Epithelial cell of esophagus (primary cell): ENCODE data around the gene POLR1A.

Source experiments
- DNase-seq: peaks from one replicate; pipeline ENCODE4 v3.0.0; 2010; ENCODE audit warnings: low read depth
- H3K4me3 ChIP-seq: 2 replicates; pipeline ENCODE4 v1.5.1; 2011; ENCODE audit warnings: mild to moderate bottlenecking, low read length, control low read depth
- CTCF ChIP-seq: IDR thresholded peaks from 2 replicates; pipeline ENCODE4 v1.5.1; 2011; ENCODE audit warnings: low read depth, mild to moderate bottlenecking, low read length, control low read depth, inconsistent platforms; ENCODE audit not compliant: insufficient read depth; ENCODE audit errors: missing control alignments

Gene POLR1A

DNA sequence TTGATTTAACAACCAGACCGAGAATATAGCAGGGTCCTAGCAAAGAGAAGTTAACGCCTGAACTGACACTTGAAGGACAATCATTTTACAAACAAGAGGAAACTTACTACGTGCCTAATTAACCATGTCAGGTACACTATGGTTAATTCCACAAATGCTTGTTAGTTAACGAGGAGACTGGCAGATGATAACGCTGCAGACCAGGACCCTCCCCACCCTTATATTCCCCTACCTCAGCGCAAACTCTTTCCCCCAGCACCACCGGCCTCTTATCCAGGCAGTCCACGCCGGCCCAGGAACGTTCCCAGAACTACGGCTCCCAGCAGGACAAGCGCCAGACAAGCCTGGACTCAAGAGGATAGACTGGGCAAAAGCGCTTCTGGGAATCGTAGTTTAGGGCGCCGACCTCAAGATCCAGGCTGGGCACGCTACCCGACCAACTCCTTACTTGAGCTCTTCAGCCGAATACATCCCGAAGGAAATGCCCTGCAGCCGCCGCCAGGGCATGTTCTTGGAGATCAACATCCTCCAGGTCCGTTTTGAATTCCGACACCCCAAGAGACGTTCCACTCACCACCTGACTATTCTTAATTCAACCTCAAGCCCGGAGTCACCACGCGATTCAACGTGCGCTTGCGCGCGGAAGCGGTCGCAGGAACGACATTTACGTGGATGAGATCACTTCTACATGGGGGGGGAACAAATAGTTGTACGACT is at the start of gene POLR1A:
TSS of gene POLR1A (minus strand) at position 635 of the 717 bp plus-strand sequence. CDS start at position 525, 110 bp downstream.
- peak; percentile 95 for DNase-seq
- TF ChIP-seq CTCF: peak; percentile 17
- peak within 1 kb of the TSS; percentile 69 for H3K4me3 ChIP-seq

DNA sequence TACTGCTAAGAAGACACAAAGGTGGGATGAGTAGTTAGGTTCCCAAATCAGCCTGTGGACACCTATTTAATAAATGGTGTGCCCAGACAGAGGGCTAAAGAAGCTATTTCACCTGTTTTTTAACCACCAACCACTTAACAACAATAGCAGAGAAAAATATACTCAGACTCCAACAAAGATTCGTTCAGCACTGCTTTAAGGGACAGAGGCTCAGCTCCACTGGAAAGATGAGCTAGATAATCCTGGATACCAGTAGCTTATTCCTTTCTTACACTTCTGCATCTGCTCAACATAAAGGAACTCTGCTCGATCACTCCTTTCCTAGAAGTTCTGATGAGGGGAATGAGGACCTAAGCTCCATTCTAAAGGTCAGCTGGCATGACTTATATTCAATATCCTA is 44.8 kb upstream of the POLR1A start:
- DNase-seq: no peak
- TF ChIP-seq CTCF: no peak
- H3K4me3 ChIP-seq: no peak overlapping the region

- DNase-seq: no peak
- no peak for TF ChIP-seq CTCF
- H3K4me3 ChIP-seq: no peak overlapping the region
Observed at GRCh38 chr2:86147793-86148192, 42.1 kb upstream of the POLR1A start.

DNA sequence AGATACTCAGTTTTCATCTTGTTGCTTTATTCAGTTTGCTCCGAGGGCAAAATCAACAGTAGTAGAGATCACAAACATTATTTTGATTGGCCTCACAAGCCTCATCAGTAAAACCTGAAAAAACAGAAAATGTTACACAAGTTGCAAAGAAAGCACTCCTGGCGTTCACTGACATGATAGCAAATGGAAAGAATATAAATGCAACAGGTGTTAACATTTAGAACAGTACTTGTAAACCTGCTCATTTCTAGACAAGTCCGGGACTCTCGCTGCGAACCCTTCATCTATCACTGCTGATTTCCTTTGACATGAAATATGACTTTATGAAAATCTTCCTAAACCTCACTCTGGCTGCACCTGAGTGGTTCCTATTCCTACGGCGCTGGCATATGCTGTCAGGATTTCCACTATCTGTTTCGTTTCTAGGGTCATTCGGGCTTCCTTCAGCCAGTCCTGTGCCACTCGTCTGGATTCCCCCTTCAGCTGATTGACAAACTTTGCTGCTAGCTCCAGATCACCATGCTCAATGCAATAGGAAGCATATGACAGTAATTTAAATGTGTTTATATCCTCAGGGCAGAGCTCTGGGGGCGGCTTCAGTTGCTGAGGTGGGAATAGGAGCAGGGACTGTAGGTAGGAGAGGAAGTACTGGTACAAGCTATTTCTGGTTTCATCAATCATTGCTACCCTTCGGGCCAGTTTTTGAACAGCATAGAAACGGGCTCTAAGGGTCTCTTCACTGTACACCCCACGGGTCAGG is 38.4 kb upstream of the POLR1A start:
- no peak for DNase-seq
- no peak for TF ChIP-seq CTCF
- H3K4me3 ChIP-seq: no peak overlapping the region

DNA sequence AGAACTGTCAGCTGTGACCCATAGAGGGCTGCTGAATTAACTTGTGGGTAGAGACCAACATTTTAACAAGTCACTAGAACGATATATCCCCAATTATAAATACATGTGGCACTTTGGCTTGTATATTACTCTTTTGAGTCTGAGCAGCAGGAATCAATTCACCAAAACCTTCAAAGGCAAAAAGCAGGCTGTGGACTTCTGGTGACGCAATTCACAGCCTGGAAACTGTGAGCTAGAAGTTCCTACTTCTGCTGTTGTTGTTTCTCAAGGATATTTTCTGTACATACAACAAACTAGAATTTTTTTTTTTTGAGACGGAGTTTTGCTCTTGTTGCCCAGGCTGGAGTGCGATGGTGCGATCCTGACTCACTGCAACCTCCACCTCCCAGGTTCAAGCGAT is 37.6 kb upstream of the POLR1A start:
- TF ChIP-seq CTCF: no peak
- DNase-seq: no peak
- no peak overlapping the region for H3K4me3 ChIP-seq

GRCh38 chr2:86142436-86143257 is 37.0 kb upstream of the POLR1A start:
- TF ChIP-seq CTCF: no peak
- DNase-seq: no peak
- H3K4me3 ChIP-seq: no peak overlapping the region
